Uterus (tissue), 4 donors: ENCODE results near the gene DIABLO. TPM values are rescaled to one million over a fixed set of nuclear protein-coding genes. Genes with fewer than 3 reads are reported as not detected.
A peak's percentile ranks its signal among the peaks of the same experiment; 100 is the strongest.

Source experiments
- DNase-seq, 2 donors: peaks; one replicate each; pipeline ENCODE4 v3.0.0-alpha.2; 2019 to 2020
- H3K27ac ChIP-seq, 2 donors: fragments of 200-600 bp; sonication (generic); 1 replicate in 1 of 2; 2 replicates in 1 of 2; pipeline ENCODE4 v1.5.1; 2016 to 2018
- H3K27me3 ChIP-seq, 2 donors: fragments of 200-600 bp; sonication (generic); one replicate each; pipeline ENCODE4 v1.5.1; 2018 to 2019; ENCODE audit warnings: control low read depth in 1 of 2
- H3K36me3 ChIP-seq, 2 donors: fragments of 200-600 bp; sonication (generic); one replicate each; pipeline ENCODE4 v1.5.1; 2019; ENCODE audit warnings: control low read depth in 1 of 2
- H3K4me1 ChIP-seq, 2 donors: fragments of 200-600 bp; sonication (generic); one replicate each; pipeline ENCODE4 v1.5.1; 2018 to 2019; ENCODE audit warnings: control low read depth in 1 of 2
- H3K4me3 ChIP-seq, 2 donors: fragments of 200-600 bp; sonication (generic); 1 replicate in 1 of 2; 2 replicates in 1 of 2; pipeline ENCODE4 v1.5.1; 2018 to 2019; ENCODE audit warnings: mild to moderate bottlenecking in 1 of 2
- H3K9me3 ChIP-seq, 2 donors: fragments of 200-600 bp; sonication (generic); one replicate each; pipeline ENCODE4 v1.5.1; 2019; ENCODE audit warnings: control low read depth in 1 of 2
- POLR2A ChIP-seq, 2 donors: fragments of 450-650 bp; IDR thresholded peaks; one replicate each; pipeline ENCODE4 v1.6.1; 2016; ENCODE audit warnings: antibody characterized with exemption in 2 of 2, mild to moderate bottlenecking in 1 of 2, moderate library complexity in 1 of 2
- intact Hi-C: fragments of 100-400 bp; cut with DNase I; formaldehyde crosslinking; loops from one replicate; pipeline ENCODE4 v1.15.1; 2023; ENCODE audit warnings: low total_unique reads
- total RNA-seq, 4 donors: library from RNA; depleted of rRNA in 3 of 4; stranded (reverse); fragments of >200 nt in 3 of 4; gene quantifications; one replicate each; pipeline versions ENCODE4 v1.1.0 to v1.2.4, GENCODE V29; 2014 to 2023
- TF ChIP-seq, protein P1 (sequence below), 4 experiments: fragments of 200-600 bp in 2 of 4; fragments of 450-650 bp in 2 of 4; sonication (generic) in 2 of 4; IDR thresholded peaks; one replicate each; pipeline ENCODE4 v1.5.1; 2016 to 2019; ENCODE audit warnings: antibody characterized with exemption in 4 of 4, mild to moderate bottlenecking in 2 of 4, moderate library complexity in 1 of 4
- donor health status: DM: yes; HTN: yes; CAD: no.

Gene DIABLO
- total RNA-seq, 4 donors from 2014 or later: 46.2 to 68.9 (median 53.9) TPM

GRCh38 chr12:122227341-122227740 lies 1.5 kb upstream of the DIABLO start:
- Histone ChIP-seq H3K27me3 (no peaks in the 10 kb centered on the region), H3K9me3 (no peaks in the 10 kb centered on the region), H3K4me1 (peaks cover 0 to 13% of the 10 kb centered on the region in 2 donors), H3K36me3 (no peaks in the 10 kb centered on the region), H3K4me3 (no peak overlapping the region), H3K27ac (no peak overlapping the region)
- intact Hi-C loops: no loop called here
- no peak for TF ChIP-seq POLR2A (IDR thresholded peaks at IDR 0.05)
- TF ChIP-seq, protein P1, sequence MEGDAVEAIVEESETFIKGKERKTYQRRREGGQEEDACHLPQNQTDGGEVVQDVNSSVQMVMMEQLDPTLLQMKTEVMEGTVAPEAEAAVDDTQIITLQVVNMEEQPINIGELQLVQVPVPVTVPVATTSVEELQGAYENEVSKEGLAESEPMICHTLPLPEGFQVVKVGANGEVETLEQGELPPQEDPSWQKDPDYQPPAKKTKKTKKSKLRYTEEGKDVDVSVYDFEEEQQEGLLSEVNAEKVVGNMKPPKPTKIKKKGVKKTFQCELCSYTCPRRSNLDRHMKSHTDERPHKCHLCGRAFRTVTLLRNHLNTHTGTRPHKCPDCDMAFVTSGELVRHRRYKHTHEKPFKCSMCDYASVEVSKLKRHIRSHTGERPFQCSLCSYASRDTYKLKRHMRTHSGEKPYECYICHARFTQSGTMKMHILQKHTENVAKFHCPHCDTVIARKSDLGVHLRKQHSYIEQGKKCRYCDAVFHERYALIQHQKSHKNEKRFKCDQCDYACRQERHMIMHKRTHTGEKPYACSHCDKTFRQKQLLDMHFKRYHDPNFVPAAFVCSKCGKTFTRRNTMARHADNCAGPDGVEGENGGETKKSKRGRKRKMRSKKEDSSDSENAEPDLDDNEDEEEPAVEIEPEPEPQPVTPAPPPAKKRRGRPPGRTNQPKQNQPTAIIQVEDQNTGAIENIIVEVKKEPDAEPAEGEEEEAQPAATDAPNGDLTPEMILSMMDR (IDR thresholded peaks at IDR 0.05): no peak
- no peak for DNase-seq

- Histone ChIP-seq H3K27me3 (no peaks in the 10 kb centered on the region), H3K36me3 (no peaks in the 10 kb centered on the region), H3K27ac (peak overlapping the region in 1 of 2 donors; percentile 53), H3K4me3 (peak overlapping the region; percentile 10 to 45), H3K4me1 (peaks cover 0 to 13% of the 10 kb centered on the region in 2 donors), H3K9me3 (no peaks in the 10 kb centered on the region)
- intact Hi-C loops: no loop called here
- DNase-seq: peak in 1 of 2 donors; percentile 28
- TF ChIP-seq POLR2A (IDR thresholded peaks at IDR 0.05): no peak
- TF ChIP-seq, protein P1 (IDR thresholded peaks at IDR 0.05): no peak
Observed at GRCh38 chr12:122226366-122227125, 694 bp upstream of the DIABLO start.

DNA sequence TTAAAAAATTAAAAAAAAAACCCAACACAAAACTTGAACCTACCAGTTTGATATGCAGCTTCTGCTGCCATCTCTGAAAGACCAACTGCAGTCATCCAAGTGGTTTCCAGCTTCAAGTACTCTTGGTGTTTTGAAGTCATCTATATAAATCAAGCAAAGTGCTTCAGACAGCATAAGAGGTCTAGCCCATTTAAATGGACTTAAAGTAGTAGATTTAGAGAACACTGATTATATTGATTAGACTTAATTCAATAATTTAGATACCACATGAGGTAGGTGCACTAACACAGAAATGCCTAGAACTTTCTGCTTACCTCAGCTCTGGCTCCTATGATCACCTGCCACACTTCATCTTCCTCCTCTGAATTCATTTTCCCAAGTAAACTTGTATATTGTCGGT lies 9.4 kb downstream of the DIABLO start:
- Histone ChIP-seq H3K27me3 (no peaks in the 10 kb centered on the region), H3K36me3 (no peaks in the 10 kb centered on the region), H3K27ac (no peak overlapping the region), H3K4me1 (no peaks in the 10 kb centered on the region), H3K4me3 (no peak overlapping the region), H3K9me3 (no peaks in the 10 kb centered on the region)
- no peak for DNase-seq
- no peak for TF ChIP-seq POLR2A (IDR thresholded peaks at IDR 0.05)
- TF ChIP-seq, protein P1 (IDR thresholded peaks at IDR 0.05): no peak
- intact Hi-C loops: no loop called here

GRCh38 chr12:122215771-122216170 lies 10.1 kb downstream of the DIABLO start:
- no peaks in the 10 kb centered on the region for H3K9me3 ChIP-seq
- H3K27ac ChIP-seq: no peak overlapping the region
- no peak for DNase-seq
- no peak for TF ChIP-seq POLR2A (IDR thresholded peaks at IDR 0.05)
- TF ChIP-seq, protein P1 (IDR thresholded peaks at IDR 0.05): no peak
- H3K4me3 ChIP-seq: no peak overlapping the region
- intact Hi-C loops: no loop called here
- H3K4me1 ChIP-seq: no peaks in the 10 kb centered on the region
- H3K36me3 ChIP-seq: no peaks in the 10 kb centered on the region
- no peaks in the 10 kb centered on the region for H3K27me3 ChIP-seq

GRCh38 chr12:122208073-122208820 lies 17.6 kb downstream of the DIABLO start:
- Histone ChIP-seq H3K27ac (no peak overlapping the region), H3K36me3 (no peaks in the 10 kb centered on the region), H3K4me3 (no peak overlapping the region), H3K9me3 (no peaks in the 10 kb centered on the region), H3K4me1 (peaks cover 0 to 12% of the 10 kb centered on the region in 2 donors), H3K27me3 (peaks cover 6 to 11% of the 10 kb centered on the region in 2 donors)
- TF ChIP-seq, protein P1 (IDR thresholded peaks at IDR 0.05): no peak
- no peak for TF ChIP-seq POLR2A (IDR thresholded peaks at IDR 0.05)
- no peak for DNase-seq
- intact Hi-C loops: no loop called here
